ENCODE data around the gene NEGR1.

- TF ChIP-seq CTCF (IDR thresholded peaks at IDR 0.05) (no peak), POLR2A (IDR thresholded peaks at IDR 0.05) (no peak)
These were observed 225.8 kb downstream of the NEGR1 start for GRCh38 chr1:72056516-72056915.

Data from heart left ventricle (tissue), 13 donors.